ENCODE results near the gene FLT1.

DNA sequence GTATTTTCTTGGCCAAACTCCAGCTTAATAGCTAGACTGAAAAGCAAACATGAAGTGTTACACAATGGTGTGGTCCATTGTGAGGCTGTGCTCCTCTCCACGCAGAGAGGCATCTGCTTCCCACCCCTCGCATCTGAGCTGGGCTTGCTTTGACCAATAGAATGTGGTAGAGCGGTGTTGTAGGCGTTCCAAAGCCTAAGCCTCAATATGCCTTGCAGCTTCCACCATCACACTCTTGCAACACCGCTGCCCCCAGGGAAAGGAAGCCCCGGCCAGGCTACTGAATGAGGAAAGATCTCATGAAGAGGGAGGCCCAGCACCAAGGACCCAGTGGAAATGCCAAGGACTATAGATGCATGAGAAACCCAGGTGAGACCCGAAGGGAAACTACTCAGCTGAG lies 9.4 kb downstream of the FLT1 start:
- TF ChIP-seq, protein P1, sequence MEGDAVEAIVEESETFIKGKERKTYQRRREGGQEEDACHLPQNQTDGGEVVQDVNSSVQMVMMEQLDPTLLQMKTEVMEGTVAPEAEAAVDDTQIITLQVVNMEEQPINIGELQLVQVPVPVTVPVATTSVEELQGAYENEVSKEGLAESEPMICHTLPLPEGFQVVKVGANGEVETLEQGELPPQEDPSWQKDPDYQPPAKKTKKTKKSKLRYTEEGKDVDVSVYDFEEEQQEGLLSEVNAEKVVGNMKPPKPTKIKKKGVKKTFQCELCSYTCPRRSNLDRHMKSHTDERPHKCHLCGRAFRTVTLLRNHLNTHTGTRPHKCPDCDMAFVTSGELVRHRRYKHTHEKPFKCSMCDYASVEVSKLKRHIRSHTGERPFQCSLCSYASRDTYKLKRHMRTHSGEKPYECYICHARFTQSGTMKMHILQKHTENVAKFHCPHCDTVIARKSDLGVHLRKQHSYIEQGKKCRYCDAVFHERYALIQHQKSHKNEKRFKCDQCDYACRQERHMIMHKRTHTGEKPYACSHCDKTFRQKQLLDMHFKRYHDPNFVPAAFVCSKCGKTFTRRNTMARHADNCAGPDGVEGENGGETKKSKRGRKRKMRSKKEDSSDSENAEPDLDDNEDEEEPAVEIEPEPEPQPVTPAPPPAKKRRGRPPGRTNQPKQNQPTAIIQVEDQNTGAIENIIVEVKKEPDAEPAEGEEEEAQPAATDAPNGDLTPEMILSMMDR (tag by site-specific recombination; IDR thresholded peaks at IDR 0.05): no peak
- TF ChIP-seq HOXA7 (CRISPR knock-in tag; IDR thresholded peaks at IDR 0.05; ENCODE audit: borderline replicate concordance) (no peak), SCRT2 (tag by site-specific recombination; IDR thresholded peaks at IDR 0.05) (no peak), ZNF16 (tag by site-specific recombination; IDR thresholded peaks at IDR 0.05; ENCODE audit: low read depth) (no peak), MYNN (tag by site-specific recombination; IDR thresholded peaks at IDR 0.05; ENCODE audit: borderline replicate concordance) (no peak), ZNF24 (tag by site-specific recombination; IDR thresholded peaks at IDR 0.05) (no peak)
- TF ChIP-seq, protein P2, sequence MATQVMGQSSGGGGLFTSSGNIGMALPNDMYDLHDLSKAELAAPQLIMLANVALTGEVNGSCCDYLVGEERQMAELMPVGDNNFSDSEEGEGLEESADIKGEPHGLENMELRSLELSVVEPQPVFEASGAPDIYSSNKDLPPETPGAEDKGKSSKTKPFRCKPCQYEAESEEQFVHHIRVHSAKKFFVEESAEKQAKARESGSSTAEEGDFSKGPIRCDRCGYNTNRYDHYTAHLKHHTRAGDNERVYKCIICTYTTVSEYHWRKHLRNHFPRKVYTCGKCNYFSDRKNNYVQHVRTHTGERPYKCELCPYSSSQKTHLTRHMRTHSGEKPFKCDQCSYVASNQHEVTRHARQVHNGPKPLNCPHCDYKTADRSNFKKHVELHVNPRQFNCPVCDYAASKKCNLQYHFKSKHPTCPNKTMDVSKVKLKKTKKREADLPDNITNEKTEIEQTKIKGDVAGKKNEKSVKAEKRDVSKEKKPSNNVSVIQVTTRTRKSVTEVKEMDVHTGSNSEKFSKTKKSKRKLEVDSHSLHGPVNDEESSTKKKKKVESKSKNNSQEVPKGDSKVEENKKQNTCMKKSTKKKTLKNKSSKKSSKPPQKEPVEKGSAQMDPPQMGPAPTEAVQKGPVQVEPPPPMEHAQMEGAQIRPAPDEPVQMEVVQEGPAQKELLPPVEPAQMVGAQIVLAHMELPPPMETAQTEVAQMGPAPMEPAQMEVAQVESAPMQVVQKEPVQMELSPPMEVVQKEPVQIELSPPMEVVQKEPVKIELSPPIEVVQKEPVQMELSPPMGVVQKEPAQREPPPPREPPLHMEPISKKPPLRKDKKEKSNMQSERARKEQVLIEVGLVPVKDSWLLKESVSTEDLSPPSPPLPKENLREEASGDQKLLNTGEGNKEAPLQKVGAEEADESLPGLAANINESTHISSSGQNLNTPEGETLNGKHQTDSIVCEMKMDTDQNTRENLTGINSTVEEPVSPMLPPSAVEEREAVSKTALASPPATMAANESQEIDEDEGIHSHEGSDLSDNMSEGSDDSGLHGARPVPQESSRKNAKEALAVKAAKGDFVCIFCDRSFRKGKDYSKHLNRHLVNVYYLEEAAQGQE (tag by site-specific recombination; IDR thresholded peaks at IDR 0.05): no peak
